ENCODE results near the gene SPOCK2. TPM values are rescaled to one million over a fixed set of nuclear protein-coding genes. Genes with fewer than 3 reads are reported as not detected.

Gene SPOCK2, protein sequence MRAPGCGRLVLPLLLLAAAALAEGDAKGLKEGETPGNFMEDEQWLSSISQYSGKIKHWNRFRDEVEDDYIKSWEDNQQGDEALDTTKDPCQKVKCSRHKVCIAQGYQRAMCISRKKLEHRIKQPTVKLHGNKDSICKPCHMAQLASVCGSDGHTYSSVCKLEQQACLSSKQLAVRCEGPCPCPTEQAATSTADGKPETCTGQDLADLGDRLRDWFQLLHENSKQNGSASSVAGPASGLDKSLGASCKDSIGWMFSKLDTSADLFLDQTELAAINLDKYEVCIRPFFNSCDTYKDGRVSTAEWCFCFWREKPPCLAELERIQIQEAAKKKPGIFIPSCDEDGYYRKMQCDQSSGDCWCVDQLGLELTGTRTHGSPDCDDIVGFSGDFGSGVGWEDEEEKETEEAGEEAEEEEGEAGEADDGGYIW
- total RNA-seq (2022; extraction: Qiagen RNA extraction), result 0.29 to 0.53 TPM (median 0.40 TPM) in 5 replicates

GRCh38 chr10:72087969-72088888 lies at the start of gene SPOCK2:
TSS of gene SPOCK2 (minus strand) at chr10:72088551. CDS start at chr10:72088328, 223 bp downstream.

Other genes with a start within 250 kb of the SPOCK2 start
- 866 to 952 TPM (median 897 TPM) in 5 replicates for gene PSAP, start 237.3 kb downstream of the SPOCK2 start, total RNA-seq (2022; extraction: Qiagen RNA extraction)
- gene CHST3, start 124.2 kb downstream of the SPOCK2 start, total RNA-seq (2022; extraction: Qiagen RNA extraction), result 49.9 to 62.3 TPM (median 61.0 TPM) in 5 replicates
- 61.5 to 86.6 TPM (median 83.9 TPM) in 5 replicates for gene ANAPC16, start 127.5 kb upstream of the SPOCK2 start, total RNA-seq (2022; extraction: Qiagen RNA extraction)
- 34.8 to 47.1 TPM (median 36.0 TPM) in 5 replicates for gene ASCC1, start 127.7 kb upstream of the SPOCK2 start, total RNA-seq (2022; extraction: Qiagen RNA extraction)
- 406 to 491 TPM (median 455 TPM) in 5 replicates for gene DDIT4, start 185.4 kb upstream of the SPOCK2 start, total RNA-seq (2022; extraction: Qiagen RNA extraction)